ENCODE measurements around the gene EIF2B4.
A peak's percentile ranks its signal among the peaks of the same experiment; 100 is the strongest.
"Not testable (repeated sequence)": the region's sequence is repeated elsewhere in the genome, so short reads cannot be mapped to it uniquely, and the experiment has no call there.

EIF2B4 gene

GRCh38 chr2:27335311-27335710 is 34.8 kb downstream of the EIF2B4 start:
- DNase-seq (ENCODE audit: low read depth) = no peak

DNA sequence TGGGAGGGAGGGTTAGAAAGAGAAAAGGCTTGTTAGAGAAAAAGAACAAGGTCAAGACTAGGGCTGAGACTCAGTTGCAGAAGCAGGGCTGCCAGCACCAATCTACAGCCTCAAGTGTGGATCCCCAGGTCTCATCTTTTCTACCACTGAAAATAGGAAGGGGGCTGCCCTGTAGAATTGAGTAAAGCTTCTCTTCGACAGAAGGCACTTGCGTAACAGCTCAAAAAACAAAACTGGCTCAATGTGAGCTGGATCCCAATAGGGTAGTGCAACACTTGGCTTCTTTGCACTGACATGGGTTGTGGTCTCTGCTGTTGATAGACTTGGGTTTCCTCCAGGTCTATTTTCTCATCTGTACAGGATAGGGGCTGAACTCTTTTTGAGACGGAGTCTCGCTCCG is 45.4 kb downstream of the EIF2B4 start:
- DNase-seq (ENCODE audit: low read depth) = no peak

DNA sequence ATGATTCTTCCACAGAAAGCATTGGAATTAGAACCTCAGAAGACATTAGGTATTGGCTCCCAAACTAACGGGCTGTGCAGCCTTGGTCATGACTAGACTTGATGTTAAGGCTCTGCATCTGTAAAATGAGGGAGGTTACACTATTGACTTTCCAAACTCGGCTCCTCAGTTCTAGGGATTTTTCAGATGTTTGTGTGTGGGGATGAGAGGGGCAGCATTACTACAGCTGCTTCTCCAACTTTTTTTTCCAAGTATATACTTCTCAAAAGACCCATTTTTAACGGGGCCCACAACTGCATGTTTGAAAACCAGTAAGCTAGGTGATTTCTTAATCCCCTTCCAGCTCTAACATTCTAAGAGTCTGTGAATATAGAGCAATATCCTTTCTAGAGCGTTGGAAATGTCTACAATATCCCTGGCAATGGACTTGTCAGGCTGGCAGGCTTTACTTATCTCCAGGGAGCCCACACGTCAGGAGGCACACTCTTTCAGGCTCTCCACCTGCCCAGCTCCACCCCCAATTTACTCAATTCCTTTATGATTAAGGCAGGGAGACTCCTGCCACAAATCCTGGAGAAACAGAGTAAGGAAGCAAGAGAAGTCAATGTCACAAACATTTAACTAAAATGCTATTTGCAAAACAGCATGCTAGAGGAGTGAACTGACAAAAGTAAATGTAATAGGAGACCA is 46.4 kb downstream of the EIF2B4 start:
- DNase-seq (ENCODE audit: low read depth) = no peak

GRCh38 chr2:27322766-27323595 is 47.2 kb downstream of the EIF2B4 start, which contains the start of gene MPV17:
TSS of gene MPV17 (minus strand) at chr2:27323097. CDS start at chr2:27322517, 580 bp downstream.
- DNase-seq (ENCODE audit: low read depth) = peak; percentile 64

DNA sequence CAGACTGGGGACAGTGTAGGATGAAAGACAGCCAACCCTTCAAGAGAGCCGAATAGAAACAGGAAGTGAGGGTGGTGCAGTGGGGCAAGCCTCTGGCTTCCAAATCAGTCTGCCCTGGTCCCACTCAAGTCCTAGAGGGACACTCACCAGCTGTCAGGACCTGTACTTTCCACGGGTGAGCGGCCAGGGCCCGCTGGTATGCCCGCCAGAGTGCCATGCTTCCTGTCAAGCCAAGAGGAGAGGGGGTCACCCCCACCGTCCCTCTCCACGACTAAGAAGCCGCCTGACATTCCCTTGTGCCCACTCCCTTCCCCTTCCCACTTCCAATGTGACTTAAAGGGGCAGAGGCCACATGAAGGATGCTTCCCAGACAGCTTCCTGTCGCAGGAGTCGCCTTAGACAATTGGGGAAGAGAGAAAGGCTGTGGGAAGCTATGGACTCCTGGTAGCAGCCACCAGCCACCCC is 47.8 kb downstream of the EIF2B4 start:
- DNase-seq (ENCODE audit: low read depth) = no peak

- DNase-seq (ENCODE audit: low read depth) = no peak
Observed at GRCh38 chr2:27320958-27321543, 49.1 kb downstream of the EIF2B4 start.

DNA sequence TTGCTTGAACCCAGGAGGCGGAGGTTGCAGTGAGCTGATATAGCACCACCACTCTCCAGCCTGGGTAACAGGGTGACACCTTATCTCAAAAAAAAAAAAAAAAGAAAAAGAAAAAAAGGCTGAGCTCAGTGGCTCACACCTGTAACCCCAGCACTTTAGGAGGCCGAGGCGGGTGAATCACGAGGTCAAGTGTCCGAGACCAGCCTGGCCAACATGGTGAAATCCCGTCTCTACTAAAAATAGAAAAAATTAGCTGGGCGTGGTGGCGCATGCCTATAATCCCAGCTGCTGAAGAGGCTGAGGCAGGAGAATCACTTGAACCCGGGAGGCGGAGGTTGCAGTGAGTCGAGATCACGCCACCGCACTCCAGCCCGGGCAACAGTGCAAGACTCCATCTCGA is 50.3 kb downstream of the EIF2B4 start:
- DNase-seq (ENCODE audit: low read depth) = not testable (repeated sequence)

DNA sequence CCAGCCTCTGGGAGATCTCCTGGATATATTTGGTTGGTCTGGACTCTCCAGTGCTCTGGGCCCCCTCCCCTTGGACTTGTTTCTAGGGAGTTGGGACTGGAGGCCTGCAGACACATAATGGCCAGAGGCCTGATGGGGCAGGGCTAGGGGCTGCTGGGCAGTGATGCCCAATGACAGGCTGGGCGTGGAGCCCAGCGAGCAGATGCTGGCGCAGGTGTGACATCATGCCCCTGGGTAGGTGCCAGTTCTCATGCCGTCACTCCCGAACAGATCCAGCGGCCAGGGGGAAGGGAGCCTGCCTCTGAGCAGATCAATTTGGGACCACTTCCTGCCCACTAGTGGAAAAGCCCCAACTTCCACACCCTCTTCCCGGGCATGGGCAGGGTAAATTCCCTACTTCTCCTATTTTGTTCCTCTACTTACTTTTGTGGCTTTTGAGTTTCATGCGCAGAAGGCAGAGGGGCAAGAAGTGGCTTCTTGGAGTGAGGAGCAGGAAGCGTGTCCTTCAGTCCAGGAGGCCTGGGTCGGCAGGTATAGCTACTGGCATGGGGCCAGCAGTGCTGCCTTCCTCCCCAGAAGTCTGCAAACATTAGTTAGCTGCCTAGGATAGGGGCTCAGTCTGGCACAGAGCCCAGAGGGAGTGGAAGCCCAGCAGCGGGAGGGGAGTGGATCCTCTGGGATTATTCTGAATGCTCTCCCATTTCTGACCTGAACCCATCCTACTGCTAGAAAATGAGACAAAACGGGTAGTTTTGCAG is 53.3 kb downstream of the EIF2B4 start:
- DNase-seq (ENCODE audit: low read depth) = no peak

DNA sequence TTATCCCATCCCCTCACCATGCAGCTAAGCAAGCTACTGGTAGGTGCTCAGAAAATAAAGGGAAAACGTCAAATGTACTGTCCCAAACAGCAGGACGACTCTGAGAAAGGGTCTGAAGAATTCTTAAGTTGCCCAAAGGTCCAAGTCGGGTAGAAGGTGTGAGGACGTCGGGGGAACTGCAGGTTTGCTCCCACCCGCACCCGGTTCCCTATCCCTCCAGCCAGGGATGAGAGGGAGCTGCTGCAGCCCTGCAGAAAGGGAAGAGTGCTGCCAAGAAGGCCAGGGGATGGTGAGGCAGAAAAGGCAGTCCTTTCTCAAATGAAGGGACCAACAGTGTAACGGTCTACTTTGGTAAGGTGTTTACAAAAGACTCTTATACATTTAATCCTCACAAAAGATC is 55.0 kb downstream of the EIF2B4 start:
- no peak for DNase-seq (ENCODE audit: low read depth)

DNA sequence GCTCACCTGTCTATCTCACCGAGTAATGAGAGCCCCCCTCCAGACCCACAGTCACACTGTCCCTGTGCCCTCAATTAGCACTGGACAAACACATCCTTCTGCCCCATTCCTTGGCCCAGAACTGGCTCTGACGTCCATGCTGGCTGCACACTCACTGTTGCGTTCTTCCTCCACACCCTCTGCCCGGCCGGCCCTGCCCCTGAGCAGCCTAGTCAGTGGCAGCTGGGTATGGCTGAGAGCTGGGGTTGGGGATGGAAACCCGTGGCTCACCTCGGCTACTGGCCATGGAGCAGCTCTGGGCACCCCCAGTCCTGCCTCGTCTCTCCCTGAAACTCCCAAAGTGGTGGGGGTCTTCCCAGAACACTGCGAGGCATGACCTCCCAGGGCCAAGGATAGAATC is 55.4 kb downstream of the EIF2B4 start:
- no peak for DNase-seq (ENCODE audit: low read depth)
